ENCODE data around the gene HIF1AN.

HIF1AN gene

DNA sequence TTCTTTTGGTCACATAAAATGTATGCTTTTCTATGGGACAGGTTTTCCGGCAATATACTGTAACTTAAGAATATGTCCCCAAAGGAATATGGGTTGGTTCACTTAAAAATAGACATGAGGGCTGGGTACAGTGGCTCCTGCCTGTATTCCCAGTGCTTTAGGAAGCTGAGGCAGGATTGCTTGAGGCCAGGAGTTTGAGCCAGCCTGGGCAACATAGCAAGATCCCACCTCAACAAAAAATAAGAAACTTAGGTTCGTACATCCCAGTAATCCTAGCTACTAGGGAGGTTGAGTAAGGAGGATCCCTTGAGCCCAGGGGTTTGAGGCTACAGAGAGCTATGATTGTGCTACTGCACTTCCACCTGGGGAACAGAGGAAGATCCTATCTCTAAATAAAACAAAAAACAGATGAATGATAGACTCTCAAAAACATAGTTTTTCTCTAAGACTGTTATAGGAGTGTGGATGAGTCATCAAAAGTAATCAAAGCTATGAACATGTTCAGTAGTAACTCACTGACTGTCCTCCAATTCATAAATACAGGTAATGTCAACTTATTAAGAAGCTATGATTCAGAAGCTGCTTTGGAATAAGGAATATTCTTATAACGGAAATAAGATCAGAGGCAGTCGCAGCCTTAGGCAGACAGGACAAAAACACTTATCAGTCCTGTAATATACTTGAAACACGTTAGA lies 13.5 kb upstream of the HIF1AN start:
- no peak for DNase-seq (ENCODE audit: low spot score)
- TF ChIP-seq, protein P1, sequence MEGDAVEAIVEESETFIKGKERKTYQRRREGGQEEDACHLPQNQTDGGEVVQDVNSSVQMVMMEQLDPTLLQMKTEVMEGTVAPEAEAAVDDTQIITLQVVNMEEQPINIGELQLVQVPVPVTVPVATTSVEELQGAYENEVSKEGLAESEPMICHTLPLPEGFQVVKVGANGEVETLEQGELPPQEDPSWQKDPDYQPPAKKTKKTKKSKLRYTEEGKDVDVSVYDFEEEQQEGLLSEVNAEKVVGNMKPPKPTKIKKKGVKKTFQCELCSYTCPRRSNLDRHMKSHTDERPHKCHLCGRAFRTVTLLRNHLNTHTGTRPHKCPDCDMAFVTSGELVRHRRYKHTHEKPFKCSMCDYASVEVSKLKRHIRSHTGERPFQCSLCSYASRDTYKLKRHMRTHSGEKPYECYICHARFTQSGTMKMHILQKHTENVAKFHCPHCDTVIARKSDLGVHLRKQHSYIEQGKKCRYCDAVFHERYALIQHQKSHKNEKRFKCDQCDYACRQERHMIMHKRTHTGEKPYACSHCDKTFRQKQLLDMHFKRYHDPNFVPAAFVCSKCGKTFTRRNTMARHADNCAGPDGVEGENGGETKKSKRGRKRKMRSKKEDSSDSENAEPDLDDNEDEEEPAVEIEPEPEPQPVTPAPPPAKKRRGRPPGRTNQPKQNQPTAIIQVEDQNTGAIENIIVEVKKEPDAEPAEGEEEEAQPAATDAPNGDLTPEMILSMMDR (IDR thresholded peaks at IDR 0.05; ENCODE audit: extremely low read depth, missing control alignments) = no peak

DNA sequence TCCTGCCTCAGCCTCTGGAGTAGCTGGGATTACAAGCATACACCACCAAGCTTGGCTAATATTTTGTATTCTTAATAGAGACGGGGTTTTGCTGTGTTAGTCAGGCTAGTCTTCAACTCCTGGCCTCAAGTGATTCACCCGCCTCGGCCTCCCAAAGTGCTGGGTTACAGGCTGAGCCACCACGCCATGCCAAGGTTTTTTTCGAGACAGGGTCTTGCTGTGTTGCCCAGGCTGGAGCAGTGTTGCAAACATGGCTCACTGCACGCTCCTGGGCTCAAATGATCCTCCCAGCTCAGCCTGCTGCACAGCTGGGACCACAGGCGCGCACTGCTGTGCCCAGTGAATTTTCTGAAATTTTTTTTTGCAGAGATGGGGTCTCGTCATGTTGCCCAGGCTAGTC lies 12.8 kb upstream of the HIF1AN start:
- DNase-seq (ENCODE audit: low spot score) = no peak
- TF ChIP-seq, protein P1 (IDR thresholded peaks at IDR 0.05; ENCODE audit: extremely low read depth, missing control alignments) = no peak

DNA sequence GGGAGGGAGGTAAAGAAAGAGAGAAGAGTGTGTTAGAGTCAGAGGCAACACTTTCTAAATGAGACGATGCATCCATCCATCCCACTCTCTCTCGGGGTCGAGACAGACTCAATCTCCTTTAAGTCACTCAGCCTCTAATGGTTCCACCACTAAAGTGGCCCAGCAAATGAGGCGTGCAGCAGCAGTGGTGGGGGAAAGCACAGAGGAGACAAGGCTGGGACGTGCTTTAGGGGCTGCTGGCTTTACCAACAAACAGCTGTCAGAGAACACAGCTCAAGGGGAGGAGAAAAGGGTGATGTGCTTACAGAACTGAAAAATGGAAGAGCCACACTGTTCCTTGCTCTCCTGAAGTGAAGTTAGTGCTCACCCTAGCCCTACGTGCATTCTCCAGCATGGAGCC lies 11.5 kb upstream of the HIF1AN start:
- TF ChIP-seq, protein P1 (IDR thresholded peaks at IDR 0.05; ENCODE audit: extremely low read depth, missing control alignments) = no peak
- no peak for DNase-seq (ENCODE audit: low spot score)

DNA sequence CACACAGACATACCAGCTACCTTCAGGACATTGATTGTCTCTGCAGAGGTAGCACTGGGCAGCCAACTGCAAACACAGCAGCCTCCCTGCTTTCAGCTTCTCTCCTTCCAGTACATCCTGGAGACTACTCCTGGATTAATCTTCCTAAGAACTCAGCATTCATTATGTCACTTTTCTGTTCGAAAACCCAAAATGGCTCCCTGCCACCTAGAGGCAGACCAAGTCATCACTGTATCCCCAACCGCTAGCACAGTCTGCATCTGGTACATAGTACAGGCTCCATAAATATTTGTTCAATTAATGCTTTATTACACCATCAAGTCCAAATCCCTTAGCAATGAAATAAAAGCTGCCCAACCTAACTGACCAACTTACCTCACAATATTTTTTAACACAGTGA lies 11.1 kb upstream of the HIF1AN start:
- no peak for DNase-seq (ENCODE audit: low spot score)
- TF ChIP-seq, protein P1 (IDR thresholded peaks at IDR 0.05; ENCODE audit: extremely low read depth, missing control alignments) = no peak

DNA sequence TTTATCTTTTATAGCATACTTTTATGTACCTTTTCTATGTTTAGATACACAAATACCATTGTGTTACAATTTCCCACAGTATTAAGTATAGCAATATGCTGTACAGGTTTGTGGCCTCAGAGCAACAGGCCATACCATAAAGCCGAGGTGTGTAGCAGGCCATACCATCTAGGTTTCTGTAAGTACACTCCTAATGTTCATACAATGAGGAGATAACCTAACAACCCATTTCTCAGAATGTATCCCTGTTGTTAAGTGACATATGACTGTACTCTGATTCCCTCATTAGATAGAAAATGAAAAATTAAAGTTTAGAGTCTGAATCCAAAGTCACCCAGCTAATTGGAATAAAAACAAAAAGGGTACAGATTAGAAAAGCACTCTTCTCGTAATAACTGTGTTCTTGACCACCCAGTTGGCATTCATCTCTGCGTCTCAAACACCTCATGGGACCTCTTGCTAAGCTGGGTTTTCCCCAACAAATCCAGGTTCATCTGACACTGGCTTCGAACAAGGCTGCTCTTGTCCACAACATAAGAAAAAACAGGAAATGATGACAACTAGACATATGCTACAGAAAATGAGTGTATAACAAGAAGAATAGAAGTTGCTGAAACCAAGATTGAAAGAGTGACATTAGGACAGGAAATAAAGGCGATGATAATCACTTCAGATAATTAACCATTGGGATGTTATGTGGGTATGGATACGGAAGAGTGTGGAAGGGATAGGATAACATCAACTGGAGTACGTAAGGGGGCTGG lies 7.4 kb upstream of the HIF1AN start:
- TF ChIP-seq, protein P1 (IDR thresholded peaks at IDR 0.05; ENCODE audit: extremely low read depth, missing control alignments) = no peak
- no peak for DNase-seq (ENCODE audit: low spot score)

DNA sequence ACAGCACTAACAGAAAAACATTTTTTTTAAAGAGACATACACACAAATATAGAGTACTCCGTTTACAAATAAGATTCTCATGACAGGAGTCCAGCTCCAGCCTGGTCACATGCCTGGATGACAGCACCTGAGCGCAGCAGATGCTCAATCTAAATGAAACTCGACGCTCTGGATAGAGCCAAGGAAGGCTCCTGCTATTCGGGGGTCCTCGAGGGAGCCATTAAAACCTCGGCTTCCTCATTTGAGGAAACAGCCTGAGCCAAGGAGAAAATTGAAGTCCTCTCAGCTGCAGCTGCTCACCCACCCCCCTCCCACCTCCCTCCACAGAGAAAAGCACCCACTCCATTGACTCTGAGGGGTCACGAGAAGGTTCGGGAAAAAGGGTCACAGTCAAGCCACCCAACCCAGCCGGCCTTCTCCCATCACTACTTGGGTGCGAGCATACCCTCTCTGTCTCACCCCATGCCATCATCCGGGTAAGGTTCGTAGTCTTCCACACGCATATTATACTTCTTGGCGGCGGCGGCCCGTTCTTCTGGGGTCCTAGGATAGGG lies 6.7 kb upstream of the HIF1AN start:
- DNase-seq (ENCODE audit: low spot score) = no peak
- TF ChIP-seq, protein P1 (IDR thresholded peaks at IDR 0.05; ENCODE audit: extremely low read depth, missing control alignments) = no peak

Data from GM20000 (cell line).